Tibial nerve (tissue), 3 donors: Measurements from ENCODE around the gene ANGPTL4.

Source experiments
- CTCF ChIP-seq, 5 experiments: fragments of 200-600 bp in 3 of 5; fragments of 450-650 bp in 2 of 5; sonication (generic) in 3 of 5; IDR thresholded peaks; one replicate each; pipeline ENCODE4 v1.5.1; 2016 to 2019; ENCODE audit warnings: antibody characterized with exemption in 5 of 5, mild to moderate bottlenecking in 3 of 5, moderate library complexity in 2 of 5
- POLR2A ChIP-seq, 2 donors: fragments of 450-650 bp; IDR thresholded peaks; one replicate each; pipeline ENCODE4 v1.6.1; 2017; ENCODE audit warnings: antibody characterized with exemption in 2 of 2, mild to moderate bottlenecking in 2 of 2, moderate library complexity in 2 of 2

GRCh38 chr19:8361921-8362793 is 1.8 kb upstream of the ANGPTL4 start:
- TF ChIP-seq CTCF (IDR thresholded peaks at IDR 0.05) = no peak
- peak in 1 of 2 donors; percentile 24 for TF ChIP-seq POLR2A (IDR thresholded peaks at IDR 0.05)
